Subcutaneous abdominal adipose tissue (tissue), 5 donors: Measurements from ENCODE around the gene MTCH2.
A peak's percentile ranks its signal among the peaks of the same experiment; 100 is the strongest.
"Not testable (repeated sequence)": the region's sequence is repeated elsewhere in the genome, so short reads cannot be mapped to it uniquely, and the experiment has no call there.

Source experiments
- H3K27ac ChIP-seq: one replicate; pipeline ENCODE4 v1.7.0; 2013; ENCODE audit warnings: low read depth, mild to moderate bottlenecking, inconsistent platforms, low read length, moderate library complexity
- H3K27me3 ChIP-seq, 5 donors: one replicate each; pipeline ENCODE4 v1.7.0; 2013; ENCODE audit warnings: low read length in 5 of 5, inconsistent platforms in 1 of 5; ENCODE audit not compliant: control insufficient read depth in 5 of 5, insufficient read depth in 4 of 5
- H3K36me3 ChIP-seq, 5 donors: one replicate each; pipeline ENCODE4 v1.7.0; 2013; ENCODE audit warnings: low read length in 5 of 5; ENCODE audit not compliant: control insufficient read depth in 5 of 5, insufficient read depth in 5 of 5
- H3K4me1 ChIP-seq, 5 donors: one replicate each; pipeline ENCODE4 v1.7.0; 2013; ENCODE audit warnings: low read length in 5 of 5, mild to moderate bottlenecking in 3 of 5, moderate library complexity in 1 of 5; ENCODE audit not compliant: control insufficient read depth in 5 of 5, insufficient read depth in 5 of 5
- H3K4me3 ChIP-seq, 5 donors: one replicate each; pipeline ENCODE4 v1.7.0; 2013; ENCODE audit warnings: low read length in 5 of 5, low read depth in 1 of 5
- H3K9ac ChIP-seq, 5 donors: one replicate each; pipeline ENCODE4 v1.7.0; 2013; ENCODE audit warnings: low read length in 5 of 5, mild to moderate bottlenecking in 4 of 5, moderate library complexity in 3 of 5
- H3K9me3 ChIP-seq, 5 donors: one replicate each; pipeline ENCODE4 v1.7.0; 2013; ENCODE audit warnings: low read length in 5 of 5; ENCODE audit not compliant: control insufficient read depth in 5 of 5
- donor health status: healthy.
- donor health status: healthy.
- donor health status: healthy.
- donor health status: healthy.
- donor health status: healthy.

The MTCH2 gene

GRCh38 chr11:47642099-47642855, at the start of gene MTCH2:
Gene MTCH2, minus strand, starts transcription at chr11:47642559. Its CDS starts 94 bp downstream, at chr11:47642465.
- Histone ChIP-seq H3K9ac (peak within 1 kb of the TSS; percentile 71 to 98 (median 95)), H3K27ac (peak within 1 kb of the TSS; percentile 95), H3K36me3 (peaks cover 6 to 16% (median 10%) of the 10 kb centered on the region in 5 donors), H3K4me3 (peak within 1 kb of the TSS; percentile 80 to 95 (median 88)), H3K4me1 (peaks cover 6 to 34% (median 28%) of the 10 kb centered on the region in 5 donors), H3K27me3 (no peaks in the 10 kb centered on the region), H3K9me3 (no peaks in the 10 kb centered on the region)

- no peaks in the 10 kb centered on the region for H3K27me3 ChIP-seq
- H3K27ac ChIP-seq: no peak overlapping the region
- no peaks in the 10 kb centered on the region for H3K4me1 ChIP-seq
- H3K4me3 ChIP-seq: no peak overlapping the region
- H3K36me3 ChIP-seq: no peaks in the 10 kb centered on the region
- no peak overlapping the region for H3K9ac ChIP-seq
- H3K9me3 ChIP-seq: no peaks in the 10 kb centered on the region
These were observed 49.6 kb upstream of the MTCH2 start for GRCh38 chr11:47691979-47692378.

GRCh38 chr11:47689480-47689879, 47.1 kb upstream of the MTCH2 start:
- Histone ChIP-seq H3K9me3 (no peaks in the 10 kb centered on the region), H3K27ac (no peak overlapping the region), H3K4me3 (no peak overlapping the region), H3K36me3 (no peaks in the 10 kb centered on the region), H3K9ac (no peak overlapping the region), H3K4me1 (no peaks in the 10 kb centered on the region), H3K27me3 (no peaks in the 10 kb centered on the region)

GRCh38 chr11:47688991-47689390, 46.6 kb upstream of the MTCH2 start:
- Histone ChIP-seq H3K27ac (no peak overlapping the region), H3K9ac (no peak overlapping the region), H3K27me3 (no peaks in the 10 kb centered on the region), H3K4me3 (no peak overlapping the region), H3K9me3 (no peaks in the 10 kb centered on the region), H3K4me1 (no peaks in the 10 kb centered on the region), H3K36me3 (no peaks in the 10 kb centered on the region)

- H3K4me1 ChIP-seq: no peaks in the 10 kb centered on the region
- H3K36me3 ChIP-seq: no peaks in the 10 kb centered on the region
- no peaks in the 10 kb centered on the region for H3K9me3 ChIP-seq
- no peak overlapping the region for H3K4me3 ChIP-seq
- H3K9ac ChIP-seq: no peak overlapping the region
- H3K27me3 ChIP-seq: no peaks in the 10 kb centered on the region
- no peak overlapping the region for H3K27ac ChIP-seq
These were observed 45.8 kb upstream of the MTCH2 start for GRCh38 chr11:47688111-47688510.

- not testable (repeated sequence) for H3K27ac ChIP-seq, H3K4me3 ChIP-seq, H3K36me3 ChIP-seq, H3K4me1 ChIP-seq, H3K9me3 ChIP-seq, H3K27me3 ChIP-seq, H3K9ac ChIP-seq
These were observed 44.3 kb upstream of the MTCH2 start for GRCh38 chr11:47686704-47687103.

GRCh38 chr11:47686151-47686550, 43.8 kb upstream of the MTCH2 start:
- Histone ChIP-seq H3K36me3 (no peaks in the 10 kb centered on the region), H3K4me3 (no peak overlapping the region), H3K4me1 (no peaks in the 10 kb centered on the region), H3K27ac (no peak overlapping the region), H3K9me3 (no peaks in the 10 kb centered on the region), H3K9ac (no peak overlapping the region), H3K27me3 (no peaks in the 10 kb centered on the region)

- Histone ChIP-seq H3K27me3 (no peaks in the 10 kb centered on the region), H3K9me3 (no peaks in the 10 kb centered on the region), H3K9ac (no peak overlapping the region), H3K4me1 (no peaks in the 10 kb centered on the region), H3K27ac (no peak overlapping the region), H3K36me3 (no peaks in the 10 kb centered on the region), H3K4me3 (no peak overlapping the region)
These were observed 33.5 kb upstream of the MTCH2 start for GRCh38 chr11:47675851-47676250.

- no peak overlapping the region for H3K4me3 ChIP-seq
- no peaks in the 10 kb centered on the region for H3K9me3 ChIP-seq
- H3K27me3 ChIP-seq: no peaks in the 10 kb centered on the region
- H3K27ac ChIP-seq: no peak overlapping the region
- H3K4me1 ChIP-seq: no peaks in the 10 kb centered on the region
- H3K36me3 ChIP-seq: no peaks in the 10 kb centered on the region
- H3K9ac ChIP-seq: no peak overlapping the region
These were observed 29.9 kb upstream of the MTCH2 start for GRCh38 chr11:47672283-47672730.

- Histone ChIP-seq H3K4me3 (no peak overlapping the region), H3K36me3 (no peaks in the 10 kb centered on the region), H3K27me3 (no peaks in the 10 kb centered on the region), H3K27ac (no peak overlapping the region), H3K9me3 (no peaks in the 10 kb centered on the region), H3K9ac (no peak overlapping the region), H3K4me1 (no peaks in the 10 kb centered on the region)
These were observed 27.5 kb upstream of the MTCH2 start for GRCh38 chr11:47669856-47670255.
